ENCODE measurements around the gene RAB12. TPM values are rescaled to one million over a fixed set of nuclear protein-coding genes. Genes with fewer than 3 reads are reported as not detected.
A peak's percentile ranks its signal among the peaks of the same experiment; 100 is the strongest.
"Not testable (repeated sequence)": the region's sequence is repeated elsewhere in the genome, so short reads cannot be mapped to it uniquely, and the experiment has no call there.

RAB12 gene
- total RNA-seq, 6 experiments from 2014 or later: 34.1 to 38.0 (median 36.4) TPM

GRCh38 chr18:8639762-8640161, 30.5 kb downstream of the RAB12 start:
- no peak overlapping the region for H3K4me3 Mint-ChIP-seq
- H3K36me3 Mint-ChIP-seq (ENCODE audit: low read depth): peaks cover 44% of the 10 kb centered on the region
- TF ChIP-seq, protein P1, sequence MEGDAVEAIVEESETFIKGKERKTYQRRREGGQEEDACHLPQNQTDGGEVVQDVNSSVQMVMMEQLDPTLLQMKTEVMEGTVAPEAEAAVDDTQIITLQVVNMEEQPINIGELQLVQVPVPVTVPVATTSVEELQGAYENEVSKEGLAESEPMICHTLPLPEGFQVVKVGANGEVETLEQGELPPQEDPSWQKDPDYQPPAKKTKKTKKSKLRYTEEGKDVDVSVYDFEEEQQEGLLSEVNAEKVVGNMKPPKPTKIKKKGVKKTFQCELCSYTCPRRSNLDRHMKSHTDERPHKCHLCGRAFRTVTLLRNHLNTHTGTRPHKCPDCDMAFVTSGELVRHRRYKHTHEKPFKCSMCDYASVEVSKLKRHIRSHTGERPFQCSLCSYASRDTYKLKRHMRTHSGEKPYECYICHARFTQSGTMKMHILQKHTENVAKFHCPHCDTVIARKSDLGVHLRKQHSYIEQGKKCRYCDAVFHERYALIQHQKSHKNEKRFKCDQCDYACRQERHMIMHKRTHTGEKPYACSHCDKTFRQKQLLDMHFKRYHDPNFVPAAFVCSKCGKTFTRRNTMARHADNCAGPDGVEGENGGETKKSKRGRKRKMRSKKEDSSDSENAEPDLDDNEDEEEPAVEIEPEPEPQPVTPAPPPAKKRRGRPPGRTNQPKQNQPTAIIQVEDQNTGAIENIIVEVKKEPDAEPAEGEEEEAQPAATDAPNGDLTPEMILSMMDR (IDR thresholded peaks at IDR 0.05): no peak
- H3K9me3 Mint-ChIP-seq: no peaks in the 10 kb centered on the region
- no peak for DNase-seq
- no peaks in the 10 kb centered on the region; the same call in 1 of the 2 replicates for H3K27me3 Mint-ChIP-seq (ENCODE audit: insufficient read depth)
- H3K27ac Mint-ChIP-seq: no peak overlapping the region
- peaks cover 6% of the 10 kb centered on the region for H3K4me1 Mint-ChIP-seq (ENCODE audit: low read depth)

DNA sequence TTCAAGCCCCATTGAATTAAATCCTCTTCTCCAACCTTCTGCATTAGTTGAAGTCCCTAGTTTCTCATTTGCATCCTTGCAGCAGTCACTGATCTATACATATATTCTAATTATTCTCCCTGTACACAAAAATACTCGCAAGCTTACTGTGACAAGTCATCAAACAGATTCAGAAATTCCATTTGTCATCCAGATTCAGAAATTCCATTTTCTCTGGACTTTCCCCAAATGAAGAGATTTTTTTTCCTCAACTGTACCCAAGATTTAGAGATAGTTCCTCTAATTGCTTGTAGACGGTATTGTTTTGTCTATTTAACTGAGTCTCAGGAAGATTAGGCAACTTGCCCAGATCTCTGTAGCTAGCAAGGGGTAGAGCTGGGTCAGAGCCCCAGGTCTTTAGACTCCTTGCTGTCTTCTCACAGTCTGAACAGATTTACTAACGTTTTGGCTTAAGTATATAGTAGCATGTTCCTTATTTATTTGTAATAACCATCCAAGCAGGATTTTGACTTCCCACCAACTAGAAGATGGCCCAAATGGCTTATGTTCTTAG, 34.2 kb downstream of the RAB12 start:
- Mint-ChIP-seq H3K9me3 (no peaks in the 10 kb centered on the region), H3K4me1 (ENCODE audit: low read depth) (no peaks in the 10 kb centered on the region; the same call in 1 of the 2 replicates), H3K36me3 (ENCODE audit: low read depth) (peaks cover 31% of the 10 kb centered on the region), H3K27ac (no peak overlapping the region; the same call in 1 of the 2 replicates), H3K27me3 (ENCODE audit: insufficient read depth) (peaks cover 7% of the 10 kb centered on the region), H3K4me3 (no peak overlapping the region)
- TF ChIP-seq, protein P1 (IDR thresholded peaks at IDR 0.05): no peak
- DNase-seq: no peak

DNA sequence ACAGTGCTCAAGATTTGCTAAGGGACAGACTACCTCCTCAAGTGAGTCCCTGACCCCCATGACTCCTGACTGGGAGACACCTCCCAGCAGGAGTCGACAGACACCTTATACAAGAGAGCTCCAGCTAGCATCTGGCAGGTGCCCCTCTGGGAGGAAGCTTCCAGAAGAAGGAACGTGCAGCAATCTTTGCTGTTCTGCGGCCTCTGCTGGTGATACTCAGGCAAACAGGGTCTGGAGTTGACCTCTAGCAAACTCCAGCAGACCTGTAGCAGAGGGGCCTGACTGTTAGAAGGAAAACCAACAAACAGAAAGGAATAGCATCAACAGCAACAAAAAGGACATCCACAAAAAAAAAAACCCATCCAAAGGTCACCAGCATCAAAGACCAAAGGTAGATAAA, 38.1 kb downstream of the RAB12 start:
- H3K27me3 Mint-ChIP-seq (ENCODE audit: insufficient read depth); H3K36me3 Mint-ChIP-seq (ENCODE audit: low read depth); H3K4me3 Mint-ChIP-seq; H3K27ac Mint-ChIP-seq; H3K4me1 Mint-ChIP-seq (ENCODE audit: low read depth); DNase-seq: not testable (repeated sequence)
- peaks cover 17% of the 10 kb centered on the region for H3K9me3 Mint-ChIP-seq

GRCh38 chr18:8651478-8652261, 42.4 kb downstream of the RAB12 start:
- H3K27me3 Mint-ChIP-seq (ENCODE audit: insufficient read depth); H3K36me3 Mint-ChIP-seq (ENCODE audit: low read depth); DNase-seq; H3K27ac Mint-ChIP-seq; H3K4me3 Mint-ChIP-seq: not testable (repeated sequence)
- Mint-ChIP-seq H3K9me3 (peaks cover 17% of the 10 kb centered on the region), H3K4me1 (ENCODE audit: low read depth) (peaks cover 12% of the 10 kb centered on the region)
- TF ChIP-seq, protein P1 (IDR thresholded peaks at IDR 0.05): peak; percentile 38

DNA sequence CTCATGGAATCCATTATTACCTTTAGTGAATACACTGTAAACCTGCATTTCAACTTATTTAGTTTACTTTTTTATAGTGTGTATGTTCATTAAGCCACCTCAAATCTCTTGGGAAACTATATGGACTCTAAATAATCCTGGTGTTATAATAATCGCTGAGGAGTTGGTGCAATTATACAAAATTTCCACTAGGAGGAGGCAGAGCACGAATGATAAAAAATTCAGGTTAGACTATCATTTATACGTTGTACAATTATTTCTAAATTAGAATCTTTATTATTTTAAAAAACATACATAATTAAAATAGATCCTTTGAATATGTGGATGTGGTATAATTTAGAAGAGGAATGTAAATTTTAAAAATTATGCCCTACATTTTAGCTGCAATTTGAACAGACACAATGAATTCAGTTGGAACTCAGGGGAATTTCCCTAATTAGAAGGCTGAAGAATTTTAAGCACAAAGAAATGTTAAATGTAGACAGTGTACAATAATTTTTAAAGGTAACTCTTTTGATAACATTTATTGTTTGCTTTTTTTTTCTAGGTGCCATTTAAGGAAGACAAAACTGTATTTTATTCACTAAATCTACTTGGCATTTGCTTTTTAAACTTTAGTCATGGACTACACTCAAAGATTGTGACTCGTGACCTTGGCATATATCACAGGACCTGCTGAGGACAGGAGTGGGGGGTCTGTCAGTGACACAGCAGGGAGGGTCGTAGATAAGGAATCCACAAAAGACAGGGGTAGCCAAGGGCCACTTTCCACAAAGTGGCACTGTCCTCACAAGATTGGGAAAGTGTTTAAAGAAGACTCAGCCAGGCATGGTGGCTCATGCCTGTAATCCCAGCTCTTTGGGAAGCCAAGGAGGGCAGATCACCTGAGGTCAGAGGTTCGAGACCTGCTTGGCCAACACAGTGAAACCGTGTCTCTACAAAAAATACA, 45.5 kb downstream of the RAB12 start:
- H3K27me3 Mint-ChIP-seq (ENCODE audit: insufficient read depth): peaks cover 1% of the 10 kb centered on the region; the same call in 1 of the 2 replicates

More for the DNA sequence above, 45.5 kb downstream of the RAB12 start:
- Mint-ChIP-seq H3K4me1 (ENCODE audit: low read depth) (peaks cover 12% of the 10 kb centered on the region), H3K36me3 (ENCODE audit: low read depth) (no peaks in the 10 kb centered on the region; the same call in 1 of the 2 replicates), H3K4me3 (no peak overlapping the region), H3K9me3 (peaks cover 16% of the 10 kb centered on the region), H3K27ac (no peak overlapping the region)
- TF ChIP-seq, protein P1 (IDR thresholded peaks at IDR 0.05): peak; percentile 93
- DNase-seq: peak; percentile 30

Measured in HFFc6 (cell line).